GM12878 (cell line): Measurements from ENCODE around the gene CPEB3. TPM values are rescaled to one million over a fixed set of nuclear protein-coding genes. Genes with fewer than 3 reads are reported as not detected.

Experiments
- ATAC-seq: fragments of 200-7000 bp; cut with Tn5 transposase; 3 replicates; pipeline ENCODE4 v1.9.1; 2020; ENCODE audit warnings: mild to moderate bottlenecking, moderate library complexity
- BruUV-seq: library from RNA; stranded (reverse); fragments of 400-500 nt; replicated peaks from 2 replicates; lab custom pipeline; 2021; lab: Mats Ljungman, UMichigan
- CTCF ChIA-PET: fragments of 300-600 bp; sonication (Branson Sonifier 250); formaldehyde crosslinking; extraction: SDS; loops from one replicate; lab custom pipeline; 2021; ENCODE audit warnings: inconsistent platforms; lab: Yijun Ruan, JAX
- POLR2A ChIA-PET: fragments of 350-600 bp; formaldehyde crosslinking; extraction: SDS; loops from one replicate; lab custom pipeline; 2021; ENCODE audit warnings: inconsistent platforms; lab: Charles Lee
- RAD21 ChIA-PET: fragments of 300-600 bp; sonication (Branson Sonifier 250); formaldehyde crosslinking; loops from one replicate; lab custom pipeline; 2023; ENCODE audit warnings: antibody characterized with exemption; ENCODE audit not compliant: unreplicated experiment; lab: Charles Lee
- SMC1A ChIA-PET: fragments of 300-600 bp; sonication (Branson Sonifier 250); formaldehyde crosslinking; loops from one replicate; lab custom pipeline; 2023; ENCODE audit not compliant: unreplicated experiment, uncharacterized antibody; lab: Charles Lee
- DNase-seq: peaks from one replicate; pipeline ENCODE4 v3.0.0-alpha.2; 2011; ENCODE audit warnings: low read depth, low spot score
- FAIRE-seq: peaks from 3 replicates; lab custom pipeline; 2011; peaks lifted over from hg19 to GRCh38; lab: Jason Lieb, UNC
- H2AFZ ChIP-seq: 2 replicates; pipeline ENCODE4 v1.6.0; 2011; ENCODE audit warnings: low read depth, low read length, control low read depth; ENCODE audit not compliant: control insufficient read depth
- H3K27ac ChIP-seq: 2 replicates; pipeline ENCODE4 v1.5.1; 2011; ENCODE audit warnings: control low read depth; ENCODE audit not compliant: control insufficient read depth, insufficient read depth
- H3K27me3 ChIP-seq, 2 experiments: replicated peaks in 1 of 2; 2 replicates each; pipeline versions ENCODE4 v1.6.0 to v1.6.1; 2011; ENCODE audit warnings: low read length in 1 of 2; ENCODE audit not compliant: control insufficient read depth in 2 of 2, insufficient read depth in 2 of 2
- H3K36me3 ChIP-seq, 2 experiments: 2 replicates each; pipeline ENCODE4 v1.5.1; 2011; ENCODE audit warnings: low read length in 1 of 2; ENCODE audit not compliant: control insufficient read depth in 2 of 2, insufficient read depth in 2 of 2
- H3K4me1 ChIP-seq: 2 replicates; pipeline ENCODE4 v1.6.1; 2011; ENCODE audit warnings: mild to moderate bottlenecking, low read length, moderate library complexity, mixed read lengths; ENCODE audit not compliant: control insufficient read depth, insufficient read depth
- H3K4me2 ChIP-seq: 2 replicates; pipeline ENCODE4 v1.6.0; 2011; ENCODE audit warnings: control low read depth; ENCODE audit not compliant: control insufficient read depth, insufficient read depth
- H3K4me3 ChIP-seq: fragments of 200-600 bp; sonication (generic); 2 replicates; pipeline ENCODE4 v1.5.1; 2016
- H3K79me2 ChIP-seq: 2 replicates; pipeline ENCODE4 v1.6.0; 2011; ENCODE audit warnings: low read length; ENCODE audit not compliant: control insufficient read depth, insufficient read depth
- H3K9ac ChIP-seq: 2 replicates; pipeline ENCODE4 v1.8.0; 2011; ENCODE audit warnings: low read length, control low read depth, mixed read lengths; ENCODE audit not compliant: control insufficient read depth, insufficient read depth
- H3K9me3 ChIP-seq: replicated peaks from 3 replicates; pipeline ENCODE4 v1.5.1; 2011; ENCODE audit warnings: mild to moderate bottlenecking, low read length; ENCODE audit not compliant: control insufficient read depth, insufficient read depth
- H4K20me1 ChIP-seq: 2 replicates; pipeline ENCODE4 v1.6.0; 2011; ENCODE audit not compliant: control insufficient read depth, insufficient read depth
- BMI1 ChIP-seq: fragments of 450-650 bp; IDR thresholded peaks from 2 replicates; pipeline ENCODE4 v1.6.1; 2016; ENCODE audit warnings: mild to moderate bottlenecking, moderate library complexity, borderline replicate concordance
- CBX5 ChIP-seq: sonication (generic); IDR thresholded peaks from 2 replicates; pipeline ENCODE4 v1.6.1; 2016; ENCODE audit warnings: low read depth, moderate library complexity, mild to moderate bottlenecking, inconsistent platforms
- EED ChIP-seq: sonication (generic); IDR thresholded peaks from 2 replicates; pipeline ENCODE4 v1.6.1; 2016; ENCODE audit warnings: antibody characterized with exemption, low read depth
- KDM1A ChIP-seq: fragments of 200-600 bp; sonication (generic); IDR thresholded peaks from 2 replicates; pipeline ENCODE4 v1.6.1; 2016; ENCODE audit warnings: borderline replicate concordance
- MXI1 ChIP-seq: fragments of 150-350 bp; IDR thresholded peaks from 2 replicates; pipeline ENCODE4 v1.6.1; 2011; ENCODE audit warnings: low read depth, mild to moderate bottlenecking, inconsistent platforms, low read length, improper control_type of control experiment
- PML ChIP-seq: IDR thresholded peaks from 2 replicates; pipeline ENCODE4 v1.6.1; 2012; ENCODE audit warnings: low read length, inconsistent platforms
- SMC3 ChIP-seq: IDR thresholded peaks from 2 replicates; pipeline ENCODE4 v1.6.1; 2011; ENCODE audit warnings: low read length, improper control_type of control experiment, borderline replicate concordance
- ZNF24 ChIP-seq: fragments of 450-650 bp; IDR thresholded peaks from 2 replicates; pipeline ENCODE4 v1.6.1; 2017; ENCODE audit warnings: antibody characterized with exemption, mild to moderate bottlenecking
- ZNF274 ChIP-seq: IDR thresholded peaks from one replicate; pipeline ENCODE4 v1.8.0; 2011; ENCODE audit not compliant: insufficient read length, insufficient read depth
- WGBS: methylation state at CpG from one replicate; pipeline ENCODE4 v1.1.6; 2016; ENCODE audit warnings: low lambda C conversion rate; ENCODE audit not compliant: insufficient replicate concordance, insufficient coverage; ENCODE audit errors: missing lambda C conversion rate; 5-methylcytosine and 5-hydroxymethylcytosine counted together
- in situ Hi-C: fragments of 300-500 bp; cut with MboI; formaldehyde crosslinking; loops from 9 replicates; pipeline ENCODE4 v1.14.3; 2018; ENCODE audit warnings: mixed read lengths
- intact Hi-C: fragments of 100-400 bp; cut with micrococcal nuclease; formaldehyde crosslinking; loops from one replicate; pipeline ENCODE4 v1.14.2; 2022; ENCODE audit not compliant: unreplicated experiment
- polyA plus RNA-seq, 11 experiments: library from polyadenylated mRNA; depleted of rRNA in 4 of 11; unstranded in 6 of 11; stranded (reverse) in 5 of 11; fragments of >200 nt; fragmentation: Nextera tagmentation in 4 of 11; fragmentation: Illumina TruSeq in 1 of 11; extraction: Ambion mirVana in 4 of 11; extraction: Trizol in 1 of 11; gene quantifications; 1 replicate in 1 of 11; 2 replicates in 10 of 11; pipeline versions ENCODE4 v1.2.1 to v1.2.3, GENCODE V29; 2011 to 2016; ENCODE audit warnings: inconsistent platforms in 2 of 11, missing spikeins in 2 of 11, low read depth in 1 of 11
- total RNA-seq, 4 experiments: library from RNA; depleted of rRNA in 3 of 4; stranded (reverse); fragments of >200 nt in 3 of 4; fragmentation: Illumina TruSeq in 1 of 4; extraction: Trizol in 1 of 4; gene quantifications; 2 replicates each; pipeline versions ENCODE4 v1.2.1 to v1.2.3, GENCODE V29; 2013 to 2021

CPEB3 gene
- total and polyA plus RNA-seq, 10 of the 15 experiments (the other 5 are each of a cell fraction or from before 2014, with no cell fraction given): 0.50 to 2.3 (median 1.2) TPM

DNA sequence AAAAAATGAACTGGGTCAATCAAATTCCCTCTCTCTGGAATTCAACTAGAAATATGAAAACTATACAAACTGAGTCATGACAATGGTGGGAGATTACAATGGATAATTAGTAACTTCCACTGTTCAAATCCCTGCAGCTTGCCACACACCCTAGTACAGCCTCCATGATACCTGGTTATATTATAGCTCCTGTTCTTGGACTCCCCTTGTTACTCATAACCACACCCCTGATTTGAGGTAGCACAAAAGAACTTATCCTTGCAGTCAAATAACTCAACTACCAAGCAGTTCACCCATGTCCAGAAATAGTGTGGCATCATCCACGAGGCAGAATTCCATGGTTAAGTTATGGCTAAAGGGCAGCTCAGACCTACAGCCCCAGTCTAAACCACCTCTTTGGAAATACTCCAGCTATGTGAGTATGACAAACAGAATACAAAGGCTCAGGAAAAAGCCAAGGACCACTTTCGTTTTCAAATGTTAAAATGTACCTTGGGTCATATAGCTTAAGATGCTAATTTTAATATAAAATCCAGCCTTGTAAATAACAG, 164.7 kb downstream of the CPEB3 start:
- WGBS: 81% methylated on average over 2 of the region's 2 CpGs
- FAIRE-seq (no peak), DNase-seq (no peak), ATAC-seq (no peak)
- ChIA-PET SMC1A (interaction anchor here (0.6 to 1.7 kb wide), 7 partner anchors 7 to 1131 kb away, joined by 3 to 6 read pairs (median 3); no protein-coding TSS in a partner anchor), RAD21 (interaction anchor here (0.5 kb wide), 2 partner anchors 164 to 169 kb away, joined by 3 to 4 read pairs; no protein-coding TSS in a partner anchor), CTCF (interaction anchor here (0.9 to 1.2 kb wide), 3 partner anchors 31 to 357 kb away, joined by 3 read pairs; no protein-coding TSS in a partner anchor)
- H3K4me1 ChIP-seq: no peaks in the 10 kb centered on the region
- no peaks in the 10 kb centered on the region for H3K36me3 ChIP-seq
- in situ Hi-C loops: no loop called here
- no peak overlapping the region for H3K27ac ChIP-seq
- H4K20me1 ChIP-seq: no peaks in the 10 kb centered on the region
- H3K79me2 ChIP-seq: no peaks in the 10 kb centered on the region; the same call in 1 of the 2 replicates
- no TSS peak for BruUV-seq
- no peak for TF ChIP-seq KDM1A
- TF ChIP-seq CBX5: no peak
- no peak for TF ChIP-seq ZNF24
- no peak for TF ChIP-seq BMI1
- TF ChIP-seq PML: no peak
- no peak for TF ChIP-seq SMC3
- no peak for TF ChIP-seq MXI1
- TF ChIP-seq, all 136 proteins: peak for 0
- POLR2A ChIA-PET: interaction anchor here (1.0 kb wide), 1 partner anchor 8 kb away, joined by 3 read pairs; no protein-coding TSS in a partner anchor
- H3K27me3 ChIP-seq: no peaks in the 10 kb centered on the region
- H2AFZ ChIP-seq: no peak overlapping the region
- no peak overlapping the region for H3K4me3 ChIP-seq
- no peak overlapping the region for H3K9ac ChIP-seq
- H3K9me3 ChIP-seq: no peaks in the 10 kb centered on the region
- intact Hi-C loops: no loop called here
- H3K4me2 ChIP-seq: no peak overlapping the region

GRCh38 chr10:92125144-92125543, 165.7 kb downstream of the CPEB3 start:
- POLR2A ChIA-PET: no interaction called here
- SMC1A ChIA-PET: interaction anchor here (0.8 to 2.6 kb wide), 7 partner anchors 8 to 47 kb away, joined by 3 to 5 read pairs (median 3); no protein-coding TSS in a partner anchor
- no peaks in the 10 kb centered on the region for H4K20me1 ChIP-seq

More at GRCh38 chr10:92125144-92125543, 165.7 kb downstream of the CPEB3 start:
- DNase-seq: no peak
- Histone ChIP-seq H3K27me3 (no peaks in the 10 kb centered on the region), H3K79me2 (no peaks in the 10 kb centered on the region; the same call in 1 of the 2 replicates), H3K4me2 (no peak overlapping the region), H3K36me3 (no peaks in the 10 kb centered on the region), H3K4me1 (no peaks in the 10 kb centered on the region), H3K9me3 (no peaks in the 10 kb centered on the region), H3K9ac (no peak overlapping the region), H3K27ac (no peak overlapping the region), H2AFZ (no peak overlapping the region), H3K4me3 (no peak overlapping the region)
- intact Hi-C loops (no loop called here), in situ Hi-C loops (no loop called here)
- CTCF ChIA-PET: interaction anchor here (0.9 to 1.8 kb wide), 2 partner anchors 17 to 19 kb away, joined by 6 read pairs; no protein-coding TSS in a partner anchor
- RAD21 ChIA-PET: interaction anchor here (1.2 kb wide), 1 partner anchor 22 kb away, joined by 4 read pairs; no protein-coding TSS in a partner anchor
- no peak; the same call in 2 of the 3 replicates for ATAC-seq
- FAIRE-seq: no peak
- BruUV-seq: no TSS peak
- no peak for TF ChIP-seq ZNF24
- TF ChIP-seq ZNF274: no peak
- no peak for TF ChIP-seq EED
